Activated T-cell treated with anti-CD3 and anti-CD28 coated beads for 4 hours (primary cell): Measurements from ENCODE around the gene SCYGR5.
"Not testable (repeated sequence)": the region's sequence is repeated elsewhere in the genome, so short reads cannot be mapped to it uniquely, and the experiment has no call there.

Experiments
- DNase-seq: peaks from one replicate; pipeline ENCODE4 v3.0.0-alpha.2; 2020

SCYGR5 gene

GRCh38 chr2:227666631-227667170 lies at the start of gene SCYGR5:
Gene SCYGR5 (plus strand): TSS chr2:227666804. CDS start chr2:227666804, 0 bp downstream.
- not testable (repeated sequence) for DNase-seq

DNA sequence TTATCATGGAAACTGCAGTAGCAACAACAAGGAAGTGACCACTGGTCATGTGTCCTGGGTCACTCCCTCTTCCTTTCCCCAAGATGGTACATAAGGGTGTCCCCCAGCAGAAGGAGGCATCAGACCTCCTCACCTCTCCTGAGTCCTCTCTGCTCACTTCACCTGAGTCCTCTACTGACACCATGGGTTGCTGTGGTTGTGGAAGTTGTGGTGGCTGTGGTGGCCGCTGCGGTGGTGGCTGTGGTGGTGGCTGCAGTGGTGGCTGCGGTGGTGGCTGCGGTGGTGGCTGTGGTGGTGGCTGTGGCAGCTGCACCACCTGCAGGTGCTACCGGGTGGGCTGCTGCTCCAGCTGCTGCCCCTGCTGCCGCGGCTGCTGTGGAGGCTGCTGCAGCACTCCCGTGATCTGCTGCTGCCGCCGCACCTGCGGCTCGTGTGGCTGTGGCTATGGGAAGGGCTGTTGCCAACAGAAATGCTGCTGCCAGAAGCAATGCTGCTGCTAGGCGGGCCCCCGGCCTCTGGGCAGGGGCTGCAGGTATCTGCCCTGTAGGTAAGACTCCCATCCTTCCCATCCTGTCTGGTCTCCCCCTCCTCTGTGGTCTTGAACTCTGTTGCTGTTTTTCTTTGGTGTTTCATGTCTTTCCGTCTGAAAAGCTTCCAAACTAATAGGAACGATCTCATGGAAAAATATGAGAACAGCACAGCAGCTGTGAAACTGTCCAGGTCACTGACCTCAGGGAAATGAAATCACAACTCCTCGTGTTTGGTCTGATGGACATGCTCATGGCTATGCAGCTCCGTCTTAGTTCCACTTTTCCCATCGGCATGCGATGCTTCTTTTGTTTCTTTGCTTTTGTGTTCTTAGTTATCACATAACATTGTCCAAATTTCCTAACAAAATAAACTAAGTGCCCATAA lies 49.0 kb upstream of the SCYGR5 start, which contains the start of gene SCYGR4:
Gene SCYGR4, plus strand, starts transcription at position 183 of the 915 bp plus-strand sequence. Its CDS starts 0 bp downstream, at position 183.
- DNase-seq: no peak

DNA sequence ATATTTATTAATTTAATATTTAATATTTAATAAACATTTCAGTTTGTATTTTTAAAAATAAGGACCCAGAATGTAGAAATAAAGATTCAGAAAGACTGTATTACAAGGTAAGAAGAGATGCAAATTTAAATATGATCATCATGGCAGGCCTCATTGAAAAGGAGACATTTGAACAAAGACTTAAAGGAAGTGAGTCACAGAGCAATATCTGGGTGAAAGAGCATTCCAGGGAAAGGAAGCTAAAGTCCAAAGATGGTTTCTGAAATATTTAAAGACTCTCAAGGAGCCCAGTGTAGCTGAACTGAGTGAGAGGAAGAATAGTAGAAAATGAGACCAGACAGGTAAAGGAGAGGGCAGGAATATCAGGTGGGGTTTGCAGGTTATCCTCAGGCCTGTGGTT lies 43.4 kb upstream of the SCYGR5 start:
- no peak for DNase-seq

DNA sequence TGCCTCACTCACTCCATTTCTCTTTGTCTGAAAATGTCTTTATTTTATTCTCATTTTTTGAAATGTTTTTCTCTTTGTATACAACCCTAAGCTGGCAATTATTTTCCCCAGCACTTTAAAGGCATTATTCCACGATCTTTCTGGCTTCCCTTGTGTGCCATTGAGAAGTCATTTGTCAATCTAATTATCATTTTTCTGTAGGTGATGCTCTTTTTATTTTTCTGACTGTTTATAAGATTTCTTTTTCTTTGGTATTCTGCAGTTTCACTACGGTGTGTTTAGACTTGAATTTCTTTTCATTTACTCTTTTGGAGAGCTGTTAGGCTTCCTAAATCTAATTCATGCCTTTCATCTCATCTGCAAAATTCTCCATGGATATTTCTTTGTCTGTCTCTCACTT lies 41.2 kb upstream of the SCYGR5 start:
- no peak for DNase-seq

GRCh38 chr2:227626580-227627151 lies 39.9 kb upstream of the SCYGR5 start:
- no peak for DNase-seq

DNA sequence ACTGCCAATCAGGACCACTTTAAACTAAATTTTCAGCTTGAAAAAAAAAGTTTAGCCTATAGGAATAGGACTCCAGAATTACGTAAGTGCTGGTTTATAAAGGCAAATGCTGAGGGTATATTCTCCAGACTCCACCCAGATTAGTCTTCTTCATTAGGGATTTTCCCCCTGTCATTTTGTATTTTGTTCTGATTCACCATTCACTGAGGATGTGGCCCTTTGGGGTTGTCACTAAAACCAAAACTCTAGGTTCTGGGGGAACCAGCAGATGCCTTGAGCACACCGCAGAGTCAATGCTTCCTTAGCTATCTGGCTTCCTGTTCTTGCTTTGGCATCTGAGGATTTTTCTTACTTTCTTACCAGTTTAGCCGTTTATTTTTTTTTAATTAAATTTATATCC lies 38.8 kb upstream of the SCYGR5 start:
- DNase-seq: no peak

GRCh38 chr2:227629435-227629834 lies 37.2 kb upstream of the SCYGR5 start:
- no peak for DNase-seq

DNA sequence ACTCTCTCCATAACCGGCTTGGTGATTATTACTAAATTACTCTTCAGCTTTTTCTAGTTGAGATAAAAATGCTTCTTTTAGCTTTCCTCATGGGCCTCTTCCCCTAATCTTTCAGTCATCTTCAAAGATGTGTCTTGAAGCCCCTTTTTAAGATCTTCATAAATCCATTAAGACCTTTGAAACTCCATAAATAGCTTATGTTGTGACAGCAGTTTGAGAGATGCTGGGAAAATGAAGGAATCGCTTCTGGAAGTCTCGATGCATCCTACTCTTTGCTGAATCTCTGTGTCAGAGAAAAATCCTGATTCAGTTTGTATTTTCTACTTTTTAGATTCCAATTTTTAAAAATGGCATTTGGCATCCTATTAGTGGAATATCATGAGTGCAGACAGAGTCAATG lies 36.3 kb upstream of the SCYGR5 start:
- no peak for DNase-seq

- no peak for DNase-seq
Observed at GRCh38 chr2:227632827-227633226, 33.8 kb upstream of the SCYGR5 start.

DNA sequence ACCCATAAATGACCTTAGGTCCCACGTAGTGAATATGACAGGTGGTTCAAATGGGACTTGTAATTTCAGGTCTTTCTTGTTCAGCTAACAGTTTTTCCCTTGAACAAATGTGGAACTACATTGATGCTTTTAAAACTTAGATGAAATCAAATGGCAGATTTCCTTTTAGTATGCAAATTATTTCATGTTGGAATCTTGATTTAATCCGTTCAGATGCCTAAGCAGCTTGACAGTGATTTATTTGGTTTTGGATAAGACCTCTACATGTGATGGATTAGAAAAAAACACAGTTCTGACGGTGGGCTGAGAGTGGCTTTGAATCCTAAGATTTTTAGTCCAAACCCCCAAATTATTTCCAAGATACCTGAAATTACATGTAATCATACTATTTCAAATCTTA lies 32.4 kb upstream of the SCYGR5 start:
- no peak for DNase-seq

- DNase-seq: no peak
Observed at GRCh38 chr2:227642656-227643055, 23.9 kb upstream of the SCYGR5 start.

DNA sequence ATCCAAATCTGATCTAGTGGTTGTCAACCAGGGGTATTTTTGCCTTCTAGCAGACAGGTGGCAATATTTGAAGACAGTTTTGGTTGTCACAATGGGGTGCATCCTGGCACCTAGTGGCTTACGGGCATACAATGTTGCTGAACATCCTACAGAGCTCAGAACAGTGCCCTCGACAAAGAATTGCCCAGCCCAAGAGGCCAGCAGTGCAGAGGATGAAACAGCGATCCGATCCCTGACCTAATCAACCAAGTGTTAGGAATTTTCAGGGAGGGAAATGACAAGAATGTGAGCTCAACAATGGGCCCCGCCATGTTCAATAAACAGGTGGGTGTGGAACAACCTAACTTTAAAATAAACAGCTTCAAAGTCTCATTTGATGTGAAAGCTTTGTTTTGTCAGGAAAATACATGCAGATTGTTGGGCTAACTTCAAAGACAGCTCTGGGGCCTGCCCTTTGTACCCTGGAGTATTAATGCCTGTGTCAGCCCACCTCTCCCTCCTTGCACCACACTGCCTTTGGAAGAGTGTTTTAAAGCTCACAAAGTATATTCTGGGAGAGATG lies 22.5 kb upstream of the SCYGR5 start:
- no peak for DNase-seq

GRCh38 chr2:227653419-227653818 lies 13.2 kb upstream of the SCYGR5 start:
- DNase-seq: no peak

DNA sequence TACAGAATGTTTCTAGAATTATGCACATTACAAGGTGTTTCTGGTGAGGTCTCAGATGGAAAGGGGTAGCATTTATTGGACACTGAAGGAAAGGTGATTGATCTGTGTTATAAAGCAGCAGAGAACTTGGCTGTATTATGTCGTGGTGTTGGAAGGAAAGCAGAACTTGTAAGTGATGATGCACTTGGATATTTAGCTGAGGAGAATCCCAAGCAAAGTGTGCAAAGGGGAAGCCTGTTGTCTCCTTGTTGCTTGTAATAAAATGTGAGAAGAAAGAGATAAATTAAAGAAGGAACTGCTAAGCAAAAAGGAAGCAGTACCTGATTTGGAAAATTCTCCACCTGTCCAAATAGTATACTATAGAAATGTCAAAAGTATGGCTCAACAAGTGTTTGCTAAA lies 12.2 kb upstream of the SCYGR5 start:
- no peak for DNase-seq

DNA sequence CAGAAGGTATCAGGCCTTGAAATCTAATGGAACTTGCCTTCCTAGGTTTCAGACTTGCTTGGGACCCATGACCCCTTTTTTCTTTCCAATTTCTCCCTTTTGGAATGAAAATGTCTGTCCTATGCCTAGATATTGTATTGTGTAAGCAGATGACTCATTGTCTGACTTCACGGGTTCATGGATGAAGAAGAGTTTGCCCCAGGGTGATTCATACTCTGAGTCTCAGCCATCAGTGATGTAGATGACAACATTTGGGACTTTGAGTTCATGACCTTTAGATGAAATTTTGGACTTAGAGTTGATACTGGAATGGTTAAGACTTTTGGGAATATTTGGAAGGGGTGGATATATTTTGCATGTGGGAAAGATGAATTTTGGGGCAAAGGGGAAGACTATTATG lies 11.2 kb upstream of the SCYGR5 start:
- DNase-seq: no peak

DNA sequence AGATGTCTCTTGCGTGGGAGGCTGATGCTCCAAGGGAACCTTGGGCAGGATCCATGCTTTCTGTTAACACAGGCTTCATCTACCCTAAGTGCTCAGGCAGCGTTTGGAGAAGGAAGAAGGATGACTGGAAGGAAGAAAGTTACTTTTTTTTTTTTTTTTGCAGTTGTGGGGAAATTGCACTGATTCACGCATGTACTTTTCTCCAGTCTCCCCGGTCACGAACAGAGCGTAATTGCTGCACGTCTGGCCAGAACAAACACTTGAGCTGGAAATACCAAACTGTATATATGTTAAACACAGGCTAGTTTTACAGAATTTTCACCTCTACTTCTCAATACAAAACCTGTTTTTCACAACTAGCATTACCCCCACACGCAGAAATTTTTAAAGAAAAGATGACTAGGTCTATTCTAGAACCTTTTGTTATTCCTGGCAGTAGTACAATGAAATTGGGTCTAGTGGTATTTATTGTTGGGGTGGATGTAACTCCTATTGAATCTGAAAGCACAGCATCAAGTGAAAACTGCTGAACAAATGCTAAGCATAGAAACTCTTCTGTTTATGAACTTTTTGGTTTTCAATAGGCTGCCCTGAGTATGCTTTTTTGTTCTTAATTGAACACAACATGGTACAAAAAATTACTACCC lies 9.3 kb upstream of the SCYGR5 start:
- DNase-seq: no peak

- DNase-seq: no peak
Observed at GRCh38 chr2:227661025-227661649, 5.5 kb upstream of the SCYGR5 start.

GRCh38 chr2:227661827-227662226 lies 4.8 kb upstream of the SCYGR5 start:
- no peak for DNase-seq

DNA sequence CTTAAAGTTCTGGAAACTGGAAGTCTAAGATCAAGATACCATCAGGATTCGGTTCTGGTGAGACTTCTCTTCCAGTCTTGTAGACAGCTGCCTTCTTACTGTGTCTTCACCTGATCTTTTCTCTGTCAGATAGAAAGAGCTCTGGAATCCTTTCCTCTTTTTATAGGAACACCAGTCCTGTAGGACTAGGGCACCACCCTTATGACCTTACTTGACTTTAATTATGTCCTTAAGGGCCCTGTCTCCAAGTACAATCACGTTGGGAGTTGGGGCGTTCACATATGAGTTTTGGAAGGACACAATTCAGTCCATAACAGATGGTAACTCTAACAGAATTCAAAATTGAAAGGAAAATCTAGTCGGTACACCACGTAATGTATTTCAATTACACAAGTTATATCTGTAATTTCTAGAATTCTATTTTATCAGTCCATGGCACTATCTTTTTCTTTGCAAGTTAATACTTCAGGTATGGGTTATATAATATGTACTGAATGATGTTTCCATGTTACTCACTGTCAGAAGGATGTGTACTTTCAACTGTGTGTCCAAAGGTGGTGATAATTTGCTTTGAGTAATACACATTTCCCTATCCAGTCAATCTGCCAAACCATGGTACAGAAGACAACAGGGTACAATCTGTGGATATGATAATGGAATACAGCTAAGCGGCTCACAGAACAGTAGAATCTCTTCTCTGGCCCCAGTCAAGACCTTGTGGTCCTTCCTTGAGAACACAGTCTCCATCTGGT lies 1.2 kb upstream of the SCYGR5 start:
- no peak for DNase-seq

DNA sequence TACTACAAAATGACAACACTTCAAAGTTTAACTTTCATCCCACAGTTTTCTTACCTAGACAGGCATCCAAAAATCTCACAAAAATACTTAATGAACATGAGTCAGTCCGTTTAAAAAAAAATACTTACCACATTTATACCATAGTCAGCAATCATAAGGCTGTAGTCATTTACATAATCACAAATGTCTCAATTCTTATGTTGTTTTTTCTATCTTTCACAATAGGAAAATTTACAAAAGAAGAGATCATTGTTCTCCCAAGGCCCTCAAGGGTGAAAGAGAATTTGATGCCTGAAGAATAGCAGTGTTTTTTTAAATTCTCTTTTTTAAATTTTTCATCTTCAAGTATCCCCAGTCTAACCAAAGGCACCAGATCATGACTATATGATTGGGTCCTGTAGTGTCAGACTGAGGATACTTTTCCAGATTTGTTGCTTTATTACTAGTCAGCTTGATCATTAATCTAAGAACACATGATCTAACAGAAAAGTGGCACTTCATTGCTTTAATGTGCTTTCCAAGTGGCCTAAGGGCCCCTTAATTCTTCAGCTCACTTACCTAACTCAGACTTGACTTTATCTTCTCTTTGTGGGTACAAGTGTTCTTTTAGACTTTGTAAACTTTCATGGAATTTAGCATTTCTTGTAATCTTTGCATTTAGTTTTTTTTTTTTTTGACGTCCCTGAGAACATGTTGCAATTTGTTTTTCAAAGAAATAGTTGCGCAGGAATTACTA lies 4.7 kb downstream of the SCYGR5 start:
- DNase-seq: no peak

DNA sequence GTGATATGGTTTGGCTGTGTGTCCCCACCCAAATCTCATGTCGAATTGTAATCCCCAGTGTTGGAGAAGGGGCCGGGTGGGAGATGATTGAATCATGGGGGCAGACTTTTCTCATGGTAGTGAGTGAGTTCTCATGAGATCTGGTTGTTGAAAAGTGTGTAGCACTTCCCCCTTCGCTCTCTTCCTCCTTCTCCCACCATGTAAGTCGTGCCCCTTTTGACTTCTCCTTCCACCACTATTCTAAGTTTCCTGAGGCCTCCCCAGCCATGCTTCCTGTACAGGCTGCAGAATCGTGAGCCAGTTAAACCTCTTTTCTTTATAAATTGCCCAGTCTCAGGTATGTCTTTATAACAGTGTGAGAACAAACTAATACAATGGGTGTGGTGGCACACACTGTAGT lies 7.0 kb downstream of the SCYGR5 start:
- DNase-seq: not testable (repeated sequence)
